ENCODE data around the gene PTPRM. TPM values are rescaled to one million over a fixed set of nuclear protein-coding genes. Genes with fewer than 3 reads are reported as not detected.
"Not testable (repeated sequence)": the region's sequence is repeated elsewhere in the genome, so short reads cannot be mapped to it uniquely, and the experiment has no call there.

The PTPRM gene
- total RNA-seq, 2 experiments from 2014 or later, result 2.1 to 3.0 TPM

DNA sequence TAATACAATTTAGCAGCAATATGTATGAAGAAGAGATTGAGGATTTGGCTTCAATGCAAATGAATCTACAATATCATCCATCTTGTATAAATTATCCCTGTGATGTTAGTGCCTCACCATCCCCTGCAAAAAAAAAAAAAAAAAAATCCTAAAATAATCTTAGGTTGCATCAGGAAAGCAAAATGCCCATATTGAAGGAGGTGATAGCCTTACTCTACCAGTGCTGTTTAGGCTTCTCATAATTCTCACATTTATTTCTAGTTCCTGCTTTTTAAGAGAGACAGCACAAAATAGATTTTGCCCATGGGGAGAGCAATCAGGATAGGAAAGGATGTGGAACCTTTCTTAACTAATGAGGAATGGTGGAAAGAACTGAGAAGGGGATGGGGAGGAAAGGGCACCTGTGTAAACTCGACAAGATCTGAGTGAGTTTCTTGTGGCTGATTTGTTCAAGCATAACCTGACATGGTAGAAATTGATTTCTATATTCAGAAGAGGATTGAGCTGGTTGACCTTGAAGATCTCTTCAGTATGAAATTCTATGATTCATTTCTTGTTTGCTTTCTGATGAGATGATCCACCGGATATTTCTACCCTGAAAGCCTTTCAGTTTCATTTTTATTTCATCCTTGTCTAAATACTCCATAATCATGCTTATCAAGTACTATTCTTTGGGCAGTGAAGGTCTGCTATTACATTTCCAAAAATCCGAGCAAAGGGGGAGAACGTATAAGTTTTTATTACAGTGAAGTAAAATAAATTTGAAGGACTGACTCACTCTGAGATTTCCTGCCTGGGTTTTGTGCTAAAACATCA is 391.2 kb downstream of the PTPRM start:
- Mint-ChIP-seq H3K4me3 (peak overlapping the region; percentile 11), H3K9me3 (no peaks in the 10 kb centered on the region), H3K27ac (peak overlapping the region; percentile 50), H3K4me1 (ENCODE audit: low read depth) (peaks cover 4% of the 10 kb centered on the region), H3K36me3 (ENCODE audit: low read depth) (no peaks in the 10 kb centered on the region), H3K27me3 (no peaks in the 10 kb centered on the region)
- no peak for TF ChIP-seq CTCF (IDR thresholded peaks at IDR 0.05)
- POLR2A ChIA-PET, result no interaction called here
- CTCF ChIA-PET, result no interaction called here
- ATAC-seq (peak; percentile 39), DNase-seq (no peak)
- intact Hi-C loops (cut with micrococcal nuclease), result no loop called here

DNA sequence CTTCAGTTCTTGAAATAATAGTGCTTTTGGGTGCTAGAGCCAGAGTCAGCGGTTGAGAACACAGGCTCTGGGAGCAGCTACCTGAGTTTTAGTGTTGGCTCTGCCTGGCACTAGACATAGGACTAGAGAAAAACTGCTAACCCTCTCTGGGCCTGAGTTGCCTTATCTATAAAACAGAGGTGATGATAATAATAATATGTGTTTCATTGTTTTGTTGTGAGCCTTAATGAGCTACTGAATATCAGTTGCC is 391.7 kb downstream of the PTPRM start:
- ChIA-PET CTCF (no interaction called here), POLR2A (no interaction called here)
- Mint-ChIP-seq H3K36me3 (ENCODE audit: low read depth) (no peaks in the 10 kb centered on the region), H3K9me3 (no peaks in the 10 kb centered on the region), H3K27me3 (no peaks in the 10 kb centered on the region), H3K4me1 (ENCODE audit: low read depth) (peaks cover 4% of the 10 kb centered on the region), H3K27ac (peak overlapping the region; percentile 50), H3K4me3 (no peak overlapping the region)
- DNase-seq (no peak), ATAC-seq (no peak)
- intact Hi-C loops (cut with micrococcal nuclease), result no loop called here
- TF ChIP-seq CTCF (IDR thresholded peaks at IDR 0.05), result no peak

DNA sequence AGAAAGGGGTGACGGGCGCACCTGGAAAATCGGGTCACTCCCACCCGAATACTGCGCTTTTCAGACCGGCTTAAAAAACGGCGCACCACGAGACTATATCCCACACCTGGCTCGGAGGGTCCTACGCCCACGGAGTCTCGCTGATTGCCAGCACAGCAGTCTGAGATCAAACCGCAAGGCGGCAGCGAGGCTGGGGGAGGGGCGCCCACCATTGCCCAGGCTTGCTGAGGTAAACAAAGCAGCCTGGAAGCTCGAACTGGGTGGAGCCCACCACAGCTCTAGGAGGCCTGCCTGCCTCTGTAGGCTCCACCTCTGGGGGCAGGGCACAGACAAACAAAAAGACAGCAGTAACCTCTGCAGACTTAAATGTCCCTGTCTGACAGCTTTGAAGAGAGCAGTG is 399.6 kb downstream of the PTPRM start:
- H3K4me1 Mint-ChIP-seq (ENCODE audit: low read depth); DNase-seq; CTCF ChIA-PET; H3K36me3 Mint-ChIP-seq (ENCODE audit: low read depth); intact Hi-C loops (cut with micrococcal nuclease); H3K9me3 Mint-ChIP-seq; H3K27ac Mint-ChIP-seq; ATAC-seq; H3K4me3 Mint-ChIP-seq; H3K27me3 Mint-ChIP-seq; POLR2A ChIA-PET: not testable (repeated sequence)

- no peak for TF ChIP-seq CTCF (IDR thresholded peaks at IDR 0.05)
- DNase-seq (no peak), ATAC-seq (no peak)
- intact Hi-C loops (cut with micrococcal nuclease), result no loop called here
- no peaks in the 10 kb centered on the region for H3K27me3 Mint-ChIP-seq
- CTCF ChIA-PET, result interaction anchor here (0.6 kb wide), 1 partner anchor 63 kb away, joined by 3 read pairs; no protein-coding TSS in a partner anchor
- H3K9me3 Mint-ChIP-seq, result peaks cover 4% of the 10 kb centered on the region
- no peak overlapping the region for H3K27ac Mint-ChIP-seq
- H3K4me1 Mint-ChIP-seq (ENCODE audit: low read depth), result no peaks in the 10 kb centered on the region
- POLR2A ChIA-PET, result no interaction called here
- H3K36me3 Mint-ChIP-seq (ENCODE audit: low read depth), result no peaks in the 10 kb centered on the region
- H3K4me3 Mint-ChIP-seq, result no peak overlapping the region
Observed at GRCh38 chr18:7974200-7974874, 407.2 kb downstream of the PTPRM start.

- intact Hi-C loops (cut with micrococcal nuclease), result no loop called here
- Mint-ChIP-seq H3K27ac (no peak overlapping the region), H3K27me3 (no peaks in the 10 kb centered on the region), H3K4me3 (no peak overlapping the region), H3K4me1 (ENCODE audit: low read depth) (no peaks in the 10 kb centered on the region), H3K9me3 (peaks cover 2% of the 10 kb centered on the region), H3K36me3 (ENCODE audit: low read depth) (no peaks in the 10 kb centered on the region)
- no peak for DNase-seq
- no peak for ATAC-seq
- no peak for TF ChIP-seq CTCF (IDR thresholded peaks at IDR 0.05)
- ChIA-PET CTCF (interaction anchor here (0.7 kb wide), 1 partner anchor 47 kb away, joined by 3 read pairs; no protein-coding TSS in a partner anchor), POLR2A (no interaction called here)
Observed at GRCh38 chr18:7977897-7978296, 410.8 kb downstream of the PTPRM start.

Data from activated CD8-positive, alpha-beta T cell treated with anti-CD3 and anti-CD28 coated beads for 36 hours (primary cell).